Heart left ventricle (tissue), 16 donors: Measurements from ENCODE around the gene CDH7. TPM values are rescaled to one million over a fixed set of nuclear protein-coding genes. Genes with fewer than 3 reads are reported as not detected.

ENCODE experiments used
- ATAC-seq, 4 donors: fragments of 200-7000 bp; cut with Tn5 transposase; one replicate each; pipeline ENCODE4 v1.9.1; 2020 to 2022; ENCODE audit warnings: moderate library complexity in 4 of 4, mild to moderate bottlenecking in 3 of 4, moderate number of reproducible peaks in 1 of 4
- DNase-seq, 5 donors: peaks; one replicate each; pipeline ENCODE4 v3.0.0-alpha.2; 2020
- H3K27ac ChIP-seq, 12 donors: fragments of 200-600 bp; sonication (generic) in 4 of 12; one replicate each; pipeline versions ENCODE4 v1.5.0 to v1.8.0; 2016 to 2022; ENCODE audit warnings: mild to moderate bottlenecking in 2 of 12
- H3K27me3 ChIP-seq, 9 donors: fragments of 200-600 bp; sonication (generic) in 2 of 9; one replicate each; pipeline versions ENCODE4 v1.5.1 to v1.8.0; 2016 to 2022; ENCODE audit warnings: mild to moderate bottlenecking in 3 of 9
- H3K36me3 ChIP-seq, 9 donors: fragments of 200-600 bp; sonication (generic) in 2 of 9; one replicate each; pipeline versions ENCODE4 v1.5.0 to v1.8.0; 2018 to 2022; ENCODE audit warnings: mild to moderate bottlenecking in 2 of 9
- H3K4me1 ChIP-seq, 12 donors: fragments of 200-600 bp; sonication (generic) in 4 of 12; one replicate each; pipeline versions ENCODE4 v1.5.0 to v1.8.0; 2016 to 2022; ENCODE audit warnings: mild to moderate bottlenecking in 3 of 12
- H3K4me3 ChIP-seq, 12 donors: fragments of 200-600 bp; sonication (generic) in 4 of 12; one replicate each; pipeline versions ENCODE4 v1.5.0 to v1.8.0; 2017 to 2022; ENCODE audit warnings: mild to moderate bottlenecking in 9 of 12, moderate library complexity in 4 of 12
- H3K9me3 ChIP-seq, 12 donors: fragments of 200-600 bp; sonication (generic) in 4 of 12; one replicate each; pipeline versions ENCODE4 v1.5.0 to v1.8.0; 2016 to 2022; ENCODE audit warnings: mild to moderate bottlenecking in 1 of 12
- POLR2A ChIP-seq, 2 donors: fragments of 450-650 bp; IDR thresholded peaks; one replicate each; pipeline ENCODE4 v1.6.1; 2017; ENCODE audit warnings: antibody characterized with exemption in 2 of 2, mild to moderate bottlenecking in 2 of 2, moderate library complexity in 2 of 2
- WGBS, 4 donors: extraction: QIAGEN DNeasy Blood & Tissue Kit in 2 of 4; methylation state at CpG; one replicate each; pipeline versions ENCODE4 v1.1.5 to v1.1.7; 2013 to 2018; 5-methylcytosine and 5-hydroxymethylcytosine counted together
- intact Hi-C, 10 donors: fragments of 100-400 bp; cut with DNase I; formaldehyde crosslinking; loops; one replicate each; pipeline versions ENCODE4 v1.11.1 to v1.14.2; 2022
- polyA plus RNA-seq, 2 donors: library from polyadenylated mRNA; stranded (reverse); fragments of 200-250 nt; gene quantifications; one replicate each; pipeline ENCODE4 v1.2.3, GENCODE V29; 2013
- total RNA-seq, 9 donors: library from RNA; depleted of rRNA in 2 of 9; stranded (reverse); fragments of >200 nt in 2 of 9; fragmentation: NEBNext Ultra II Directional in 3 of 9; extraction: Animal tissue kit (Norgen Biotek cat#: 25700) in 3 of 9; gene quantifications; one replicate each; pipeline versions ENCODE4 v1.1.0 to v1.2.4, GENCODE V29; 2016 to 2023
- TF ChIP-seq, protein P1 (sequence below), 12 donors: fragments of 200-600 bp; sonication (generic) in 4 of 12; IDR thresholded peaks; one replicate each; pipeline versions ENCODE4 v1.5.0 to v1.8.0; 2018 to 2022; ENCODE audit warnings: antibody characterized with exemption in 12 of 12, mild to moderate bottlenecking in 5 of 12
- donor health status: ischemic (EF 13 %, LVEDD 7.1; RV severe dilation, severe dysfunction).
- donor health status: healthy with polysubstance abuse.
- donor health status: DM: no; HTN: yes; CAD: no.
- donor health status: DM: no; HTN: no; CAD: no.
- donor health status: ischemic (EF 25% LVEDD 6.9; RV normal size, moderate dysfunction).
- donor health status: ischemic (EF 25% LVEDD 5.7; RV mildly dilated, moderate dysfunction).
- donor health status: healthy.
- donor health status: DM: yes; HTN: yes; CAD: no.
- donor health status: ischemic (EF 35%, LVEDD 5.7; RV mildly dilated, moderate dysfunction).
- donor health status: nonischemic (EF 11% LVEDD 7.7; RV severe dilation, severe dysfunction).
- donor health status: DM: yes; HTN: yes; CAD: no.
- donor health status: PGD.
- donor health status: ischemic (EF 29% LVEDD 5.4; RV normal size, mild dysfunction).
- donor health status: nonischemic (EF 23%, LVEDD 6.1; RV moderate dilation, normal function).

CDH7 gene
- total and polyA plus RNA-seq, 11 donors: 0.04 TPM; not detected in 10

GRCh38 chr18:65788373-65788772 is 37.6 kb downstream of the CDH7 start:
- Histone ChIP-seq H3K9me3 (no peaks in the 10 kb centered on the region), H3K4me3 (no peak overlapping the region), H3K36me3 (no peaks in the 10 kb centered on the region), H3K4me1 (no peaks in the 10 kb centered on the region), H3K27me3 (peaks cover 0 to 3% (median 0%) of the 10 kb centered on the region in 9 donors), H3K27ac (no peak overlapping the region)
- DNase-seq: no peak
- no peak for ATAC-seq
- TF ChIP-seq, protein P1, sequence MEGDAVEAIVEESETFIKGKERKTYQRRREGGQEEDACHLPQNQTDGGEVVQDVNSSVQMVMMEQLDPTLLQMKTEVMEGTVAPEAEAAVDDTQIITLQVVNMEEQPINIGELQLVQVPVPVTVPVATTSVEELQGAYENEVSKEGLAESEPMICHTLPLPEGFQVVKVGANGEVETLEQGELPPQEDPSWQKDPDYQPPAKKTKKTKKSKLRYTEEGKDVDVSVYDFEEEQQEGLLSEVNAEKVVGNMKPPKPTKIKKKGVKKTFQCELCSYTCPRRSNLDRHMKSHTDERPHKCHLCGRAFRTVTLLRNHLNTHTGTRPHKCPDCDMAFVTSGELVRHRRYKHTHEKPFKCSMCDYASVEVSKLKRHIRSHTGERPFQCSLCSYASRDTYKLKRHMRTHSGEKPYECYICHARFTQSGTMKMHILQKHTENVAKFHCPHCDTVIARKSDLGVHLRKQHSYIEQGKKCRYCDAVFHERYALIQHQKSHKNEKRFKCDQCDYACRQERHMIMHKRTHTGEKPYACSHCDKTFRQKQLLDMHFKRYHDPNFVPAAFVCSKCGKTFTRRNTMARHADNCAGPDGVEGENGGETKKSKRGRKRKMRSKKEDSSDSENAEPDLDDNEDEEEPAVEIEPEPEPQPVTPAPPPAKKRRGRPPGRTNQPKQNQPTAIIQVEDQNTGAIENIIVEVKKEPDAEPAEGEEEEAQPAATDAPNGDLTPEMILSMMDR (IDR thresholded peaks at IDR 0.05): no peak
- no peak for TF ChIP-seq POLR2A (IDR thresholded peaks at IDR 0.05)
- WGBS, 4 donors: 54 to 66% (median 62%) methylated on average over 4 of the region's 4 CpGs
- intact Hi-C loops: no loop called here

DNA sequence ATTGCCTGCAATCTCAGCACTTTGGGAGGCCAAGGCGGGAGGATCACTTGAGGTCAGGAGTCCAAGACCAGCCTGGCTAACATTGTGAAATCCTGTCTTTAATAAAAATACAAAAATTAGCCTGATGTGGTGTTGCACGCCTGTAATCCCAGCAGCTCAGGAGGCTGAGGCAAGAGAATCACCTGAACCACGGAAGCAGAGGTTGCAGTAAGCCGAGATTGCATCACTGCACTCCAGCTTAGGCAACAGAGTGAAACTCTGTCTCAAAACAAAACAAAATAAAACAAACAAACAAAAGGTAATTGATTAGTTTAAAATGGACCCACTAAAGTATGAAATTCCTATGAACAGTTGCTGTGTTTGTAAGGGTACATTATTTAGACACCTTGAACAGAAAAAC is 39.8 kb downstream of the CDH7 start:
- intact Hi-C loops: no loop called here
- Histone ChIP-seq H3K9me3 (no peaks in the 10 kb centered on the region), H3K27ac (no peak overlapping the region), H3K27me3 (peaks cover 0 to 3% (median 0%) of the 10 kb centered on the region in 9 donors), H3K4me3 (no peak overlapping the region), H3K4me1 (no peaks in the 10 kb centered on the region), H3K36me3 (no peaks in the 10 kb centered on the region)
- DNase-seq (no peak), ATAC-seq (no peak)
- 87 to 91% (median 89%) methylated on average over 4 of the region's 4 CpGs for WGBS, 4 donors
- no peak for TF ChIP-seq POLR2A (IDR thresholded peaks at IDR 0.05)
- TF ChIP-seq, protein P1 (IDR thresholded peaks at IDR 0.05): no peak

DNA sequence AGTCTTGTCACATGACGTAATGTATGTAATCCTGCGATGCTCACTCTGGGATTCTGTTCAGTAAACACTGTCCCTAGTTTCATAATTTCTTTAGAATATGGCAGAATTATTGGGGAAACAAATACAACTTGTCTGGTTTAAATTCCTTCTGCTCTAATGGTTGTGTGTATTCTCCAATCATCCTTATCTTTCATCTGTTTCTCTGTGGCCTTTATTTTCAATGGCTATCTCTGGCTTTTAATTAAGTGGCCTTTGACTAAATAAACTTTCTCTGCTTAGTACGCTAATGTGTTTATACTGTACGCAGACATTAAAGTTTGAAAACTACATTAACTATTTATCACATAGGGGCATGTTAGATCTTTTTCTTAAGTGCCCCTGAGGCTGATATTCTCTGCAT is 40.9 kb downstream of the CDH7 start:
- TF ChIP-seq, protein P1 (IDR thresholded peaks at IDR 0.05): no peak
- no peak for TF ChIP-seq POLR2A (IDR thresholded peaks at IDR 0.05)
- Histone ChIP-seq H3K27me3 (peaks cover 0 to 3% (median 0%) of the 10 kb centered on the region in 9 donors), H3K4me1 (no peaks in the 10 kb centered on the region), H3K9me3 (no peaks in the 10 kb centered on the region), H3K4me3 (no peak overlapping the region), H3K27ac (no peak overlapping the region), H3K36me3 (no peaks in the 10 kb centered on the region)
- intact Hi-C loops: no loop called here
- ATAC-seq: no peak
- DNase-seq: no peak
- 53 to 70% (median 62%) methylated on average over 4 of the region's 4 CpGs for WGBS, 4 donors

- Histone ChIP-seq H3K4me3 (no peak overlapping the region), H3K27ac (no peak overlapping the region), H3K27me3 (peaks cover 0 to 3% (median 0%) of the 10 kb centered on the region in 9 donors), H3K4me1 (no peaks in the 10 kb centered on the region), H3K9me3 (no peaks in the 10 kb centered on the region), H3K36me3 (no peaks in the 10 kb centered on the region)
- intact Hi-C loops: no loop called here
- DNase-seq (no peak), ATAC-seq (no peak)
- 57 to 68% (median 64%) methylated on average over 4 of the region's 4 CpGs for WGBS, 4 donors
- TF ChIP-seq POLR2A (IDR thresholded peaks at IDR 0.05): no peak
- TF ChIP-seq, protein P1 (IDR thresholded peaks at IDR 0.05): no peak
Observed at GRCh38 chr18:65792456-65793074, 41.8 kb downstream of the CDH7 start.
